NCI-H1092 (cell line): Measurements from ENCODE around the gene GOLGA6A.
"Not testable (repeated sequence)": the region's sequence is repeated elsewhere in the genome, so short reads cannot be mapped to it uniquely, and the experiment has no call there.

Experiments used
- DNase-seq: peaks from one replicate; lab custom pipeline; 2025; lab: John Stamatoyannopoulos, UW

The GOLGA6A gene

DNA sequence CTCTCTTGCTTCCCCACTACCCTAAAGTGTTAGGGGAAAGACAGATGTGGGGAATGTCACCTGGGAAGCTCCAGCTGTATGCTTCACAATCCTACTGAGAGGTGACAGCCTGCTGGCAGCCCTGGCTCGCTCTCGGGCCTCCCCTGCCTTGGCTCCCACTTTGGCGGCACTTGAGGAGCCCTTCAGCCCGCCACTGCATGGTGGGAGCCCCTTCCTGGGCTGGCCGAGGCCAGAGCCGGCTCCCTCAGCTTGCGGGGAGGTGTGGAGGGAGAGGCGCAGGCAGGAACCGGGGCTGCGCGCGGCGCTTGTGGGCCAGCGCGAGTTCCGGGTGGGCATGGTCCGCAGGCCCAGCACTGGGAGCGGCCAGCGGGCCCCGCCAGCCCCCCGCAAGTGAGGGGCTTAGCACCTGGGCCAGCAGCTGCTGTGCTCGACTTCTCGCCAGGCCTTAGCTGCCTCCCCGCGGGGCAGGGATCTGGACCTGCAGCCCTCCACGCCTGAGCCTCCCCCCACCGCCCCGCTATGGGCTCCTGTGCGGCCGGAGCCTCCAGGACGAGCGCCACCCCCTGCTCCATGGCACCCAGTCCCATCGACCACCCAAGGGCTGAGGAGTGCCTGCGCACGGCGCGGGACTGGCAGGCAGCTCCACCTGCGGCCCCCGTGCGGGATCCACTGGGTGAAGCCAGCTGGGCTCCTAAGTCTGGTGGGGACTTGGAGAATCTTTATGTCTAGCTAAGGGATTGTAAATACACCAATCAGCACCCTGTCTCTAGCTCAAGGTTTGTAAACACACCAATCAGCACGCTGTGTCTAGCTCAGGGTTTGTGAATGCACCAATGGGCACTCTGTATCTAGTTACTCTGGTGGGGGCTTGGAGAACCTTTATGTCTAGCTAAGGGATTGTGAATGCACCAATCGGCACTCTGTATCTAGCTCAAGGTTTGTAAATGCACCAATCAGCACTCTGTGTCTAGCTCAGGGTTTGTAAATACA lies 29.8 kb downstream of the GOLGA6A start:
- not testable (repeated sequence) for DNase-seq

DNA sequence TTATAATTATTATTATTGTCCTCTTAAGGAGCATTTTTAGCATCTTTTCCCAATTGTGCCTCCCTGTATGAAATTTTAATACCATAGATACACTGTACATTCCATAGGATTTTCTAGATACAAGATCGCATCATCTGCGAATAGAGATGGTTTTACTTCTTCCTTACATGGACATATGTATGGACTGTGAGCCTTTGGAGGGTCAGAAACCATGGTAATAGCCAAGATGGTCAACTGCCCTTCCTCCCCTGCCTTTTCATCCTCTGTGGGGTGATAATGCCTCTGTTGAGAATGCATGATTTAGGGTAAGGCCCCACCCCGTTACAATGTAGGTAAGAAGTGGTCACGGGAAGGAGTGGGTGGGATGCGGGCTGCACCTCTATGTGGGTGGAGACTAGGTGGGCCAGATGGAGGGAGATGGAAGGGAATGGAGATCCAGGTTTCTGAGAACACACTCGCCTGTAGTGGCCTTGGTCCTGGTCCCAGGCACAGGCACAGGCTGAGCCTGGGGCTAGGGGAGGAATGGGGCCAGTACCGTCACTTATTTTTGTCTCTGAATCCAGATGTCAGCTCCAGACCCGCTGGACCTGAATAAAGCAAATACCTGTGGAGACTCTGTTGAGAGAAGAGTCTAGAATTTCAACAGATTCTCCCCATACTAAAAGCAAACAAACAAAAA lies 31.7 kb downstream of the GOLGA6A start:
- DNase-seq = no peak

DNA sequence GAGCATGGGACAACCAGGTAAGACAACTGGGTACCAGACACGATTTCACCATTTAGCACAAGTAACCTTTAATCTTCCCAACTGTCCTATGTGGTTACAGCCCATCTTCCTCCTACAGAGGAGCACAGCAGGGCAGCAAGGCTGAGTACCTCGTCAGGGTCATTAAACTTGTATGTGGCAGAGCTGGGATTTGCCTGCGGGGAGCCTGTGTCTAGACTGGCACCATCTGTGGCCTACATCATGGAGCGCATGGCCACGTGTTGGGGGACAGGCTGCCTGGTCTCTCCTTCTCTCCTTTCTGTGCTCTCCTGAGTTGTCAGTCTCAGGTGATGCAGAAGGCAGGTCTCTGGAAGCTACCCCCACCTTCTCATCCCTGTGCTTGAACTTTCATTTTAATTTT lies 32.2 kb downstream of the GOLGA6A start:
- DNase-seq = no peak

DNA sequence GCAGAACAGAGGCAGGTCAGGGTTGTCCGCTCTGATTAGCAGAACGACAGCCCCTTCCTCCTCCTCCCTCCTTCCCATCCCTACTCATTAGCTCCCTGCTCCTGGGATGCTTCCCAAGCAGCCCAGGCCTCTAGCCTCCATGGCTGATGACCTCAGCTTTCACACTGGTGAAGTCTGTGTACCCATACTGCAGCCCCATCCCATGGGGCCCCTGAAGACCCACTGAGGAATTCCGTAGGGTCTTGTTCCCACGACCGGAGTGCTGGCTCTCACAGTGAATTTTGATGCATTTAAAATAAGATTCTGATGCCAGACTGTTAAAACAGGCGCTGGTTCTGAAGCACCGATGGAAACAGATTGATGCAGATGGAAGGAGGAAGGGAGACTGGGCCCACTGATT lies 36.1 kb downstream of the GOLGA6A start:
- DNase-seq = no peak

DNA sequence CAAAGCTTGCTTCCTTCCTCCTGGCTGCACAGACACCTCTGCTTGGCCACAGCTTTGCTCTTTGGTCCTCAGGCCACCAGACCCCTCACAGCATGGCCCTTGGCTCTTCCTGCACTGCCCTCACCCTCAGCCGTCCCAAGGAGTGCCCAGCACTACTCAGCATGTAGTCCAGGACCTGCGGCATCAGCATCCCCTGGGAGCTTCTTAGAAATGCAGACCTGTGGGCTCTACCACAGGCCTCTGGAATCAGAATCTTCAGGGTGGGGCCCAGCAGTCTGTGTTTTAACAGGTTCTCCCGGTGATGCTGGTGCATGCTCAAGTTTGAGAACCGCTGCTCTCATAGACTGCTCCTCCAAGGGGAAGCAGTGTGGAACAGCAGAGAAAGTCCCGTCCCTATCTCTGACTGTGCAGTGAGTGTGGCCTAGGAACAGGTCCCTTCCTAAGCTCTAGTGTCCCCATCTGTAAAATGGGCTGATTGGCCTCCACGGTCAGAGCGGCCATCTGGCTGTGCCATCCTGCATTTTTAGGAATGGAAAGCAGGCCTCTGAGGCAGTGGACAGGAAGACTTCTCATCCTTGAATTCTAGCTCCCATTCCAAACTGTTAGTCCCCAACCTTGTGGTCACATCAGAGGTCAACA lies 36.6 kb downstream of the GOLGA6A start:
- no peak for DNase-seq

DNA sequence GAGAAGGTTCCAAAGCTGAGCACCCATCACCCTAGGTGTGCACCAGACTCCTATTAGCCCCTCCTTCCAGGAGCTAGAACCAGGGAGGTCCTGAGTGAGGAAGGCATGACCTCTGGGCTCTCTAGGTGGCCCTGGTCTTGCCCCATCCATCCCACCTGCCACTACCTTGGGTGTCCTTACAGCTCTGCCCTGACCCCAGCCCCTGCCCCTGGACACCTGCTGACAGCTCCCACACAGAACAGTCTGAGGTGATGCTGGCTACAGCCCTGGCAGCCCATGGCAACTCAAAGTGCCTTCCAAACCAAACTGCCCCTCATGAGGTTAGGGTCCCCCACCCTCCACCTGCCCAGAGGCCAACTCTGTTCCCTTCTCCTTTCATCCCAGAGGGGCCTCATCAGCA lies 37.2 kb downstream of the GOLGA6A start:
- DNase-seq = no peak

DNA sequence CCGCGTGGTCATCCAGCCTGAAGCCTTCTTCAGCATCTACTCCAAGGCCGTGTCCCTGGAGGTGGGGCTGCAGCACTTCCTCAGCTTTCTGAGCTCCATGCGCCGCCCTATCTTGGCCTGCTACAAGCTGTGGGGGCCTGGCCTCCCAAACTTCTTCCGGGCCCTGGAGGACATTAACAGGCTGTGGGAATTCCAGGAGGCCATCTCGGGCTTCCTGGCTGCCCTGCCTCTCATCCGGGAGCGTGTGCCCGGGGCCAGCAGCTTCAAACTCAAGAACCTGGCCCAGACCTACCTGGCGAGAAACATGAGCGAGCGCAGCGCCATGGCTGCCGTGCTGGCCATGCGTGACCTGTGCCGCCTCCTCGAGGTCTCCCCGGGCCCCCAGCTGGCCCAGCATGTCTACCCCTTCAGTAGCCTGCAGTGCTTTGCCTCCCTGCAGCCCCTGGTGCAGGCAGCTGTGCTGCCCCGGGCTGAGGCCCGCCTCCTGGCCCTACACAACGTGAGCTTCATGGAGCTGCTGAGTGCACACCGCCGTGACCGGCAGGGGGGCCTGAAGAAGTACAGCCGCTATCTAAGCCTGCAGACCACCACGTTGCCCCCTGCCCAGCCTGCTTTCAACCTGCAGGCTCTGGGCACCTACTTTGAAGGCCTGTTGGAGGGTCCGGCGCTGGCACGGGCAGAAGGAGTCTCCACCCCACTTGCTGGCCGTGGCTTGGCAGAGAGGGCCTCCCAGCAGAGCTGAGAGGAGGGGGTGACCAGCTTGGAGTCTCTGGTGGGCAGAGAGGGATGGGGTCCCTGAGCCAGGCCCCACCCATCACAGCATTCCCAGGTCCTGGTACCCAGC lies 37.9 kb downstream of the GOLGA6A start:
- no peak for DNase-seq

DNA sequence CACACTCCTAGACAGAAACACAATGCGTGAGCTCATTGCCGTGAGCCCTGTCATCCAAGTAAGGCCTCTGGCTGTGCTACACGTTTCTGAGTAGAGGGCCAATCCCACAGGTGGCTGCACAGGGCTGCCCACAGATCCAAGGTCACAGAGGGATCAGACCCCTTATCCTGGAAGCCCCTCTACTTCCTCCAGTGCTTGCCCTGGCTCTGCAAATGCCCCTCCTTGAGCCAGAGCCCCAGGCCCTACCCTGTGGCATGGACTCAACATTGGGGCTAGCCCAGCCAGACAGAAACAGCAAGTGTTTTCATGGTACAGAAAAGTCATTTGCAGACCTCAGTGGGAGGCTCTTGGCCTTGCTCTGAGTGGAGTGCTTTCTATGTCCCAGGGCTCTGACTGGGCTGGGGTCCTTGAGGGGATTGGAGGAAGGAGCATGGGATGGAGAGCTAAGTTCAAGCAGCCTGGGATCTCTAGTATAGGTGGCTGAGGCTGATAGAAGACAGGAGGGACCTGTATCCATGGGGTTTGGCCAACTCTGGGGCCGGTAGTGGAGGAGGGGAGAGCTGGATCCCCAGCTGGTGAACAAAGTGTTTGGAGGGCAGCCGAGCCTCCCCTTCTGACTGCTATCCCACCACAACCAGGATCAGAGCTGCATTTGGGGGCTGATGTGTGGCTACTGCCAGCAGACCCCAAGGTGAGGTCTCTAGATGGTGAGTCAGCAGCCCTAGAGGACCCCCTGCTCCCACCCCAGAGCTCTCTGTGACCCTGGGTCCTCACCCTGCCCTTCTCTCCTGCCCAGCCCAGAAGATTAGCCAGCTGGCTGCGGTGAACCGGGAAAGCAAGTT lies 38.7 kb downstream of the GOLGA6A start:
- no peak for DNase-seq

DNA sequence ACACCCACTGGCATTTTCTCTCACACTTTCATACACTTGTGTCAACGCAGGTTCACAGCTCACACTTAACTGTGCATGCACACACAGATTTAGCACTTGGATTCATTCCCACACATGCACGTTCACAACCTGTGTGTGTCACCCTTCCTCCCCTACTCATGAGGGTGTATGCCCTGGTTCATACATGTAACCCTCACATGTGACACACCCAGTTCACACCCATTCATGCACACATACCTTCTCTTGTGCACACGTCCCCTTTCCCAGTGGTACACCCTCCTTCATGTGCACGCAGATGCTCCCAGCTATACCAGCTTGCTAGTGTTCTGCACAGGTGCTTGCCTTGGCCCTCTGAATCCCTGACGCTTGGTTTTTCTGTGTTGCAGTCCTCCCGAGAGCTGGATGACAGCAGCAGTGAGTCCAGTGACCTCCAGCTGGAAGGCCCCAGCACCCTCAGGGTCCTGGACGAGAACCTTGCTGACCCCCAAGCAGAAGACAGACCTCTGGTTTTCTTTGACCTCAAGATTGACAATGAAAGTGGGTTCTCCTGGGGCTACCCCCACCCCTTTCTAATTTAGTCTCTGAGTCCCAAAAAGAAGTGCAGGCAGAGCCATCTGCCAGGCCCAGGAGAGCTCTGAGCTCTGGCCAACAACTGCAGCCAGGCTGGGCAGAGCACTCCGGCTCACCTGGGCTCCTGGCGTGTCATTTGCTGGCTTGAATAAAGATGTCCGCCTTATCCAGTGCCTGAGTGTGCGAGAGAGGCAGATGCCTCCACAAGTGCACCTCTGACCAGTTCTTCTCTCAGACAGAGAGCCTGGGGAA lies 39.5 kb downstream of the GOLGA6A start:
- no peak for DNase-seq

DNA sequence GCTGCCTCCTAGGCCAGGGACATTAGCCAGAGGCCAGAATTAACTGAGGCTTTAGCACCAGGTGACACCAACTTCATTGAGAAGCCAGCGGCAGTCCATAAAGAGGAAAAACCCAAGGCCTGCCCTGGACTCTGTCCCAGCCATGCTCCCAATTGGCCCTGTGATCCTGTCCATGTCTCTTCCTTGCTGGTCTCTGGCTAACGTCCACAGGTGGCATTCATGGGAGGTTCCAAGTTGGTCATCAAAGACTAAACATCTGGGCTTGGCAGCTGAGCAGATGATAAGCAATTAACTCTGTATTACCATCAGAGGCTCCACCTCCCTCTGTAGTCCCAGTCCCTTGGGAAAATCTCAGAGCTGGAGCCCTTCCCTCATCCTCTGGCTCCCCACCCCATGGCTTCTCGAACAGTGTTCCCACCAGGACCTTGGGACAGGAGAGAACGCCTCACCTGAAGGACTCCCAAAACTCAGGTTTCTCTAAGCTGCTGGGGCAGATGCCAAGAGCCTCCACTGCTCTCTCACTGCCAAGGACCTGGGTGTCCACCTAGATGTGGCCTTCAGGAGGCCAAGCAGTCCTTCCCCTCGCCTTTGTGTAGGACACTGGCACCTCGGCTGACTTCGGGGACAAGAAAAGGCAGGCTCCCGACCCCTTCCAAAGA lies 40.4 kb downstream of the GOLGA6A start:
- DNase-seq = no peak

DNA sequence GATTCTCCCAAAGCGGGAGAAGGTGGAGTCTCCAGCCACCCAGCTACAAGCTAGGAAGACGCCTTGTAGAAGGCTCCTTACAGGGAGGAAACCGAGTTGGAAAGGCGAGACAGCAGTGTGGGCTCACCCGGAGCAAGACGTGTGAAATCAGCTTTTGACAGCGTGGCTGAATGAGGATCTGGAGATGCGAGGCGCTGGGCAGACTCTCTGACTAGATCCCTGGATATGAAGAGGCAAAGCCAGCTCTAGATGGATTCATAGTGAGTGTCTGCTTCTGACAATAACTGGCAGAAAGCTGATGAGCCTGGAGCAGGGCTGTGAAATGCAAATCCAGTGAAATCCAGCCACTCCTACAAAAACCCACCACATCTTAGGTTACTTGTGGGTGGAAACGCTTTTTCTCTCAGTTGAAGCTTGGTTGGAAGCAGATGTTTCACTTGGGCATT lies 41.0 kb downstream of the GOLGA6A start:
- DNase-seq = no peak

DNA sequence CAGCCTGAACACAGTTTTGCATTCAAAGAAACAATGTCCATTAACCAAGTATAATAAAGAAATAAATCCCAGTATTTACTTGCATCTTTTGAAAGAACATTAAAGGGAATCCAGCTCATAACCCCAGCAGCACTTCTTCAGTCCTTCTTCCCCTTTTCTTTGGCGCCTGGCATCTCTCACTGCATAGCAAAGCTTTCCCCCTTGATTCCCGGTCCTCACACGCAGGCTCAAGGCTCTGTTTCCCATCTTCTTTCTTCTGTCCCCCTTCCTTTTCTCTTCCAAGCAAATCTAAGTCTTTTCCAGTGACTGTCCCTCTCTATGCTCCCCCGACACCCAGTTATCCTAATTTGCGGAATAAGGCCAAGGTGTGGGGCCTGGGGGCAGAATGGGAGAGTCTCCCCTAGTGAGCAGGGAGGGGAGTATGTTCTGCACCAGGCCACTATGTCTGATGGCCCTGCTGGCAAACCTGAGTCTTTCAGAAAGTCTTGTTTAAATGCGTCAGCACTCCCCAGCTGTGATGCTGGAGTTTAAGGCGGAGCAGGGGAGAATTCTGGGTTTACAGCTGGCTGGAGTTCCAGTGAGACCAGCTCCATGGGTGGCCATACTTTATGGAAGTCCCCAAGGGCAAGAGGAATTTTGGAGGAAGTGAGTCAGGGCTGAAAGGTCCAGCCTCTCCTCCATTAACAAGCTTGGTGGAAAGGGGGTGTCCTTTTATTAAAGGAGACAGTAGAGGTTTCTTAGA lies 42.1 kb downstream of the GOLGA6A start:
- no peak for DNase-seq

DNA sequence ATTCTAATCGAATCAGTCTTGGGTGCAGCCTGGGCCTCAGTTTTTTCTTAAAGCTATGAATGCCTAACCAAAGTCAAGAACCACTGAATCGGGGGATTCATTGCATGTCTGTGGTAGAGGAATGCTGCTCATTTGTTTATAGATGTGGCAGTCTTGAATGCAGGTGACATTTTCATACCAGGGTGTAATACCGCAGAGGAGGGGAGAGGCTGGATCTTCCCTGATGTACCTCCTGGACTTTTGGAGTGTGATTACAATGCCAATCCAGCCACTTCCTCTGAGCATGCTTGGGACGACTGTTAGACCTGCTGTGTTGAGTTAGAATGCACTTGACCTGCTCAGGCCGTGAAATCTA lies 42.7 kb downstream of the GOLGA6A start:
- DNase-seq = no peak

DNA sequence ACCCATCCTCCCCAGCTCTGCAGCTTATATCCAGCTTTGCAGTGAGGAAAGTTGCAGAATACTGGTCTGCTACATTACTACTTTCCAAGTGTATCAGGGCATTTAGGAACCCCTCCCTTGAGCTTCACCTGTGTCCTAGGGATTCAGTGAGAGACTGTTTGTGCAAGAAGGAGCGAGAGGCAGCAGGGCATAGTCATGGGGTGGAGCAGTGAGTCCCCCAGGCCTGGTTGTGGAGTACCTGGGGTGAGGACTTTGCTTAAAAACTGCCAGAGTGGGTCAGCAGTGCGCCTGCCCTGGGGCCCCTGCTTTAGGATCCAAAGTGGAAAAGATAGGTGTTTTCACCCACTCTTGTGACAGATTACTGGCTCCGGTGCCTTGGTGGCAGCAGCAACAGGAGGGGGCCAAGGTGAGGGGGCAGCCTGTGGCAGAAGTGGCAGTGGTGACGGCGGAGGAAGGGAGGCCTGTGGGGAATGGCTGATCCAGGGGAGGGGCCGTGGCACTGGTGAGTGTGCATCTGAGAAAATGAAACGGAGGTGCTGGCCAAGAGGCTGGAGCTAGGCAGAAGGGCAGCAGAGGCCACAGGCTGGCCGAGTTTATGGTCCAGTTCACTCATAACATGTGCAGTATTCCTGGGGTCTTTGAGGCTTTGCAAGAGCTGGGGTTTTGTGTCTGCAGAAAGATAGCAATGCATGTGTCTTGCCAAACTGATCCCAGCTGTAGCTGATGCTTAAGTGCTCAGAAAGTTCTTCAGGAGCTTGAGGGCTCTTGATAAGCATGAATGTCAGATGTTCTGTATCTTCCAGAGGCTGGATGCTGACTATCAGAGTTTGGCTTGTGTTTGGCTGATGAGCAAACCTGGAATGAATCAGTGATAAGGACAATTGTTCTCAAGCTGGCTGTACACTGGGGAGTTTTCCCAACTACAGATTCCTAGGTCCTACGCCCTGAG lies 43.4 kb downstream of the GOLGA6A start:
- no peak for DNase-seq

DNA sequence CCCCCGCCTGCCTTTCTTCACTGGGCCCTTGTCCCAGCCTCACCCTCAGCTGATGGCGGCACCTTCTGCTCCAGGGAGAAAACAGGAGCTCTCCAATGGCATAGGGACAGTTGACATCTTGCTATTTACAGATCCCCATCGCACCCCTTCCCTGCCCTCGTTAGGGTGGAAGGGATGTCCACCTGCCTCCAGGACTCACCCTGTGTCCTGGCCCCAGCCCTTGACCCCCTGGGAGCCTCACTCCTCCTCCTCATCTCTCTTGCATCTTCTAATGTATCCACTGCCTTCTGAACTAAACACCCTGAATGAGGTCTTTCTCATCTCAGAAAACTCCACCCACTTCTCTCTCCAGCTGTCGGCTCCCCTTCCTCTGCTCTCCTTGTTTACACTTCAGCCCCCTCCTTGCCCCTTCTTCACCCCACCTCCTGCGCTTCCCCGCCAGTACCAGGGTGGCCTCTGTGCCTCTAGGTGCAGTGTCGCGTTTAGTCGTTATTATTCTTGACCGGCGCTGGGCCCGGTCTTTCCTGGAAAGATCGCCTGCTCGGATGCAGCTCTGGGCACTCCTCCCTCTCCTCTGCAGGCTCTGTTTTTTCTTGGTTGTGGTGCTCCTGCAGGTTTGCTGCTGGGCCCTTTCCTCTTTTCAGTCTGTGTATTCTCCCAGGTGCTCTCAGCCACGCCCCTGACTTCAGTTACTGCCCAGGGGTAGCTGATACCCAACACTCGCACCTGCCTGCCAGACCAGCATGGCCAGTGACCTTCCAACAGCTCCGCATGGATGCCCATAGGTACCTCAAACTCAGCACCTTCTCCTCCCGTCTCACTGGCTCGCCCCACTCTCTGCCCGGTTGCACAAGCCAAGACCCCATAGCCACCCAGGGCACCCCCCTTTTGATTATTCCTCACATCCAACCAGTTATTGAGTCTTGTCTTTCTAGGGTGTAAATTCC lies 44.9 kb downstream of the GOLGA6A start:
- DNase-seq = no peak
